HG03108 (cell line): ENCODE measurements around the gene B4GALT3.
A peak's percentile ranks its signal among the peaks of the same experiment; 100 is the strongest.

Experiments used
- ATAC-seq: cut with Tn5 transposase; IDR thresholded peaks from one replicate; pipeline ENCODE4 v1.9.1; 2021; ENCODE audit warnings: moderate library complexity; ENCODE audit not compliant: unreplicated experiment

Gene B4GALT3

GRCh38 chr1:161206411-161207140 lies 29.3 kb upstream of the B4GALT3 start:
- ATAC-seq = no peak

- ATAC-seq = peak; percentile 96
Measured at GRCh38 chr1:161201836-161202712, 24.8 kb upstream of the B4GALT3 start, which contains the start of gene NDUFS2. TSS of gene NDUFS2 (plus strand) at chr1:161202367. CDS start at chr1:161202386, 19 bp downstream.

- ATAC-seq = no peak
Measured at GRCh38 chr1:161200992-161201835, 23.9 kb upstream of the B4GALT3 start.

- ATAC-seq = no peak
Measured at GRCh38 chr1:161200421-161200991, 23.2 kb upstream of the B4GALT3 start.

GRCh38 chr1:161199506-161200139 lies 22.3 kb upstream of the B4GALT3 start:
- ATAC-seq = no peak

- no peak for ATAC-seq
Measured at GRCh38 chr1:161198897-161199431, 21.7 kb upstream of the B4GALT3 start, which contains the start of gene ADAMTS4. TSS of gene ADAMTS4 (minus strand) at chr1:161199054. CDS start at chr1:161198627, 427 bp downstream.

GRCh38 chr1:161198194-161198896 lies 21.0 kb upstream of the B4GALT3 start:
- ATAC-seq = no peak

- no peak for ATAC-seq
Measured at GRCh38 chr1:161197560-161198193, 20.4 kb upstream of the B4GALT3 start.

- no peak for ATAC-seq
Measured at GRCh38 chr1:161196521-161197451, 19.5 kb upstream of the B4GALT3 start.

GRCh38 chr1:161196111-161196510 lies 18.8 kb upstream of the B4GALT3 start:
- ATAC-seq = no peak

GRCh38 chr1:161195171-161195570 lies 17.9 kb upstream of the B4GALT3 start:
- ATAC-seq = peak; percentile 53

- no peak for ATAC-seq
Measured at GRCh38 chr1:161193561-161194235, 16.4 kb upstream of the B4GALT3 start.

GRCh38 chr1:161192476-161193465 lies 15.5 kb upstream of the B4GALT3 start:
- peak; percentile 60 for ATAC-seq

GRCh38 chr1:161191971-161192370 lies 14.7 kb upstream of the B4GALT3 start:
- ATAC-seq = no peak

- no peak for ATAC-seq
Measured at GRCh38 chr1:161190962-161191521, 13.7 kb upstream of the B4GALT3 start.

GRCh38 chr1:161189036-161189435 lies 11.7 kb upstream of the B4GALT3 start:
- ATAC-seq = no peak
